K562 (cell line): ENCODE measurements around the gene SYNPR. TPM values are rescaled to one million over a fixed set of nuclear protein-coding genes. Genes with fewer than 3 reads are reported as not detected.

ENCODE experiments used
- ATAC-seq: fragments of 200-7000 bp; cut with Tn5 transposase; 3 replicates; pipeline ENCODE4 v1.9.1; 2020; ENCODE audit warnings: moderate library complexity
- BruUV-seq: library from RNA; stranded (reverse); fragments of 400-500 nt; replicated peaks from 2 replicates; lab custom pipeline; 2021; lab: Mats Ljungman, UMichigan
- CTCF ChIA-PET: fragments of 300-600 bp; formaldehyde crosslinking; extraction: SDS; loops from one replicate; lab custom pipeline; 2021; ENCODE audit warnings: low intra/inter-chr PET ratio; lab: Yijun Ruan, JAX
- POLR2A ChIA-PET: fragments of 300-600, 350-650 bp; sonication (Branson Sonifier 250); formaldehyde crosslinking; extraction: SDS; loops from one replicate; lab custom pipeline; 2021; ENCODE audit warnings: antibody characterized with exemption, inconsistent platforms; lab: Yijun Ruan, JAX
- DNase-seq, 4 experiments: peaks; one replicate each; pipeline versions ENCODE4 v3.0.0 to v3.0.0-alpha.2; 2011 to 2018; ENCODE audit warnings: low spot score in 3 of 4, mixed read lengths in 3 of 4; ENCODE audit errors: extremely low read depth in 1 of 4
- FAIRE-seq: peaks from 2 replicates; lab custom pipeline; 2011; peaks lifted over from hg19 to GRCh38; lab: Jason Lieb, UNC
- H2AFZ ChIP-seq: 2 replicates; pipeline ENCODE4 v1.6.0; 2011; ENCODE audit warnings: low read depth, low read length, control low read depth, inconsistent platforms
- H3K27ac ChIP-seq: fragments of 200-600 bp; 3 replicates; pipeline ENCODE4 v1.8.0; 2011; ENCODE audit warnings: low read depth, mild to moderate bottlenecking, control low read depth, inconsistent platforms, low read length, moderate library complexity, mixed read lengths; ENCODE audit errors: extremely low read depth
- H3K27me3 ChIP-seq, 2 experiments: fragments of 300-600 bp in 1 of 2; 2 replicates in 1 of 2; 3 replicates in 1 of 2; pipeline versions ENCODE4 v1.6.0 to v1.8.0; 2011; ENCODE audit warnings: inconsistent platforms in 2 of 2, low read length in 2 of 2, mild to moderate bottlenecking in 1 of 2, mixed read lengths in 1 of 2, moderate library complexity in 1 of 2; ENCODE audit not compliant: control insufficient read depth in 2 of 2, insufficient read depth in 2 of 2
- H3K36me3 ChIP-seq: fragments of 300-600 bp; 3 replicates; pipeline ENCODE4 v1.8.0; 2011; ENCODE audit warnings: mild to moderate bottlenecking, low read length, inconsistent platforms; ENCODE audit not compliant: control insufficient read depth, insufficient read depth
- H3K4me1 ChIP-seq, 2 experiments: fragments of 200-600 bp in 1 of 2; replicated peaks in 1 of 2; 2 replicates in 1 of 2; 3 replicates in 1 of 2; pipeline versions ENCODE4 v1.5.1 to v1.8.0; 2011; ENCODE audit warnings: inconsistent platforms in 2 of 2, low read length in 2 of 2, mild to moderate bottlenecking in 1 of 2, mixed read lengths in 1 of 2, moderate library complexity in 1 of 2; ENCODE audit not compliant: control insufficient read depth in 2 of 2, insufficient read depth in 2 of 2
- H3K4me2 ChIP-seq: 2 replicates; pipeline ENCODE4 v1.6.1; 2011; ENCODE audit warnings: low read length, control low read depth, inconsistent platforms, mixed read lengths; ENCODE audit not compliant: insufficient read depth
- H3K4me3 ChIP-seq: fragments of 200-600 bp; sonication (generic), shearing (Covaris generic); 2 replicates; pipeline ENCODE4 v1.5.1; 2016; ENCODE audit warnings: control low read depth, inconsistent platforms
- H3K79me2 ChIP-seq: fragments of 200-600 bp; 3 replicates; pipeline ENCODE4 v1.8.0; 2011; ENCODE audit warnings: low read length, inconsistent platforms; ENCODE audit not compliant: control insufficient read depth, insufficient read depth
- H3K9ac ChIP-seq, 2 experiments: 2 replicates each; pipeline versions ENCODE4 v1.6.0 to v1.6.1; 2011; ENCODE audit warnings: low read depth in 2 of 2, low read length in 2 of 2, control low read depth in 1 of 2, inconsistent platforms in 1 of 2, mild to moderate bottlenecking in 1 of 2, mixed read lengths in 1 of 2; ENCODE audit not compliant: insufficient read depth in 1 of 2
- H3K9me1 ChIP-seq: one replicate; pipeline ENCODE4 v1.6.0; 2011; ENCODE audit warnings: inconsistent platforms, mild to moderate bottlenecking, low read length, moderate library complexity; ENCODE audit not compliant: control insufficient read depth, insufficient read depth
- H3K9me3 ChIP-seq: replicated peaks from 2 replicates; pipeline ENCODE4 v1.5.1; 2011; ENCODE audit warnings: low read depth, low read length, inconsistent platforms; ENCODE audit not compliant: control insufficient read depth, insufficient read depth
- H4K20me1 ChIP-seq: replicated peaks from 2 replicates; pipeline ENCODE4 v1.6.1; 2011; ENCODE audit warnings: low read length, inconsistent platforms, mixed read lengths; ENCODE audit not compliant: control insufficient read depth, insufficient read depth
- HMGN3 ChIP-seq: IDR thresholded peaks from 2 replicates; pipeline ENCODE4 v1.6.1; 2011; ENCODE audit warnings: borderline replicate concordance, low read depth, mild to moderate bottlenecking, mixed read lengths, low read length; ENCODE audit not compliant: insufficient read length; ENCODE audit errors: extremely low read depth
- ID3 ChIP-seq, 2 experiments: fragments of 250-450 bp in 1 of 2; fragments of 450-650 bp in 1 of 2; sonication (Bioruptor Pico) in 1 of 2; IDR thresholded peaks; 2 replicates each; pipeline versions ENCODE4 v1.6.1 to v1.8.0; 2016 to 2021; ENCODE audit warnings: mild to moderate bottlenecking in 2 of 2, moderate library complexity in 2 of 2, missing compliant biosample characterization in 1 of 2, missing genetic modification characterization in 1 of 2
- KLF6 ChIP-seq: fragments of 250-450 bp; sonication (Bioruptor Pico); IDR thresholded peaks from 2 replicates; pipeline ENCODE4 v1.4.0; 2020; ENCODE audit warnings: mild to moderate bottlenecking, moderate library complexity, borderline replicate concordance
- LCOR ChIP-seq: sonication (generic); formaldehyde crosslinking; IDR thresholded peaks from 2 replicates; pipeline ENCODE4 v1.8.0; 2022; ENCODE audit warnings: mild to moderate bottlenecking, missing genetic modification reagents
- PCBP2 ChIP-seq: fragments of 200-400 bp; formaldehyde crosslinking; IDR thresholded peaks from 2 replicates; pipeline ENCODE4 v1.6.1; 2018; ENCODE audit warnings: low read length, low read depth, mild to moderate bottlenecking, moderate library complexity; ENCODE audit not compliant: poor library complexity, severe bottlenecking
- PHB2 ChIP-seq: fragments of 450-650 bp; IDR thresholded peaks from 2 replicates; pipeline ENCODE4 v1.6.1; 2017; ENCODE audit warnings: low read depth
- THAP12 ChIP-seq: fragments of 250-450 bp; sonication (Bioruptor Pico); IDR thresholded peaks from 2 replicates; pipeline ENCODE4 v1.9.0; 2021; ENCODE audit warnings: mild to moderate bottlenecking, inconsistent platforms
- XRCC5 ChIP-seq: fragments of 200-400 bp; formaldehyde crosslinking; IDR thresholded peaks from 2 replicates; pipeline ENCODE4 v1.6.1; 2017; ENCODE audit warnings: low read depth, mild to moderate bottlenecking, low read length
- ZBTB33 ChIP-seq: sonication (generic); formaldehyde crosslinking; IDR thresholded peaks from 2 replicates; pipeline ENCODE4 v1.8.1; 2023; ENCODE audit warnings: mild to moderate bottlenecking, missing genetic modification reagents
- ZNF695 ChIP-seq: fragments of 450-650 bp; formaldehyde crosslinking; IDR thresholded peaks from 2 replicates; pipeline ENCODE4 v1.4.0; 2020; ENCODE audit warnings: mild to moderate bottlenecking, moderate library complexity
- WGBS: fragments of 100-300 bp; shearing (Covaris generic); methylation state at CpG from one replicate; pipeline ENCODE4 v1.1.6; 2016; ENCODE audit warnings: low coverage, mixed read lengths; ENCODE audit not compliant: insufficient coverage; ENCODE audit errors: missing lambda C conversion rate; 5-methylcytosine and 5-hydroxymethylcytosine counted together
- in situ Hi-C: fragments of 300-500 bp; cut with MboI; formaldehyde crosslinking; loops from 4 replicates; pipeline ENCODE4 v1.15.0; 2018; ENCODE audit warnings: inconsistent platforms, mixed read lengths
- intact Hi-C: fragments of 100-400 bp; cut with micrococcal nuclease; formaldehyde crosslinking; loops from 2 replicates; pipeline ENCODE4 v1.14.2; 2022
- polyA plus RNA-seq, 8 experiments: library from polyadenylated mRNA; depleted of rRNA in 4 of 8; stranded (reverse) in 5 of 8; unstranded in 3 of 8; fragments of >200 nt; fragmentation: Nextera tagmentation in 2 of 8; fragmentation: Illumina TruSeq in 1 of 8; extraction: Ambion mirVana in 2 of 8; extraction: Trizol in 1 of 8; gene quantifications; 2 replicates each; pipeline versions ENCODE4 v1.2.1 to v1.2.3, GENCODE V29; 2011 to 2014; ENCODE audit warnings: inconsistent platforms in 1 of 8, missing spikeins in 1 of 8
- total RNA-seq, 7 experiments: library from RNA; depleted of rRNA in 6 of 7; stranded (reverse); fragments of >200 nt in 6 of 7; fragmentation: Illumina TruSeq in 2 of 7; extraction: Trizol in 2 of 7; gene quantifications; 2 replicates each; pipeline versions ENCODE4 v1.2.1 to v1.2.3, GENCODE V29; 2011 to 2021; ENCODE audit warnings: low replicate concordance in 1 of 7

SYNPR gene
- total and polyA plus RNA-seq, 9 of the 15 experiments (the other 6 are each of a cell fraction or from before 2014, with no cell fraction given), result not detected

- no peaks in the 10 kb centered on the region for H3K4me1 ChIP-seq
- no peak overlapping the region for H3K9ac ChIP-seq
- in situ Hi-C loops (no loop called here), intact Hi-C loops (no loop called here)
- no peak overlapping the region for H3K4me2 ChIP-seq
- WGBS, result 0% methylated on average over 3 of the region's 3 CpGs
- no peaks in the 10 kb centered on the region for H3K9me1 ChIP-seq
- no peak overlapping the region for H3K4me3 ChIP-seq
- no peak for TF ChIP-seq PHB2
- no peak for TF ChIP-seq ZBTB33 (CRISPR knock-in tag)
- TF ChIP-seq XRCC5, result no peak
- no peak for TF ChIP-seq KLF6 (CRISPR knock-in tag)
- TF ChIP-seq ID3 (CRISPR knock-in tag; IDR thresholded peaks at IDR 0.05), result no peak
- no peak for TF ChIP-seq ID3 (tag; IDR thresholded peaks at IDR 0.05)
- no peak for TF ChIP-seq PCBP2
- no peak for TF ChIP-seq LCOR (CRISPR knock-in tag)
- no peak for TF ChIP-seq ZNF695 (CRISPR knock-in tag)
- no peak for TF ChIP-seq THAP12 (CRISPR knock-in tag)
- TF ChIP-seq HMGN3, result no peak
- no peaks in the 10 kb centered on the region for H3K79me2 ChIP-seq
- no peaks in the 10 kb centered on the region for H3K9me3 ChIP-seq
- no TSS peak for BruUV-seq
- FAIRE-seq, result no peak
- no peaks in the 10 kb centered on the region for H3K27me3 ChIP-seq
- no peak for DNase-seq
- H3K27ac ChIP-seq, result no peak overlapping the region
- no peaks in the 10 kb centered on the region for H4K20me1 ChIP-seq
- ChIA-PET CTCF (no interaction called here), POLR2A (interaction anchor here (1.0 kb wide), 1 partner anchor 102 kb away, joined by 4 read pairs; no protein-coding TSS in a partner anchor)
- H2AFZ ChIP-seq, result no peak overlapping the region
- H3K36me3 ChIP-seq, result no peaks in the 10 kb centered on the region
- ATAC-seq, result no peak
These were observed 33.6 kb upstream of the SYNPR start for GRCh38 chr3:63244486-63244885.
